ENCODE measurements around the gene GPR107. TPM values are rescaled to one million over a fixed set of nuclear protein-coding genes. Genes with fewer than 3 reads are reported as not detected.
A peak's percentile ranks its signal among the peaks of the same experiment; 100 is the strongest.

Gene GPR107
- total and polyA plus RNA-seq, 2 experiments from 2014 or later: 6.2 to 30.7 TPM

- TF ChIP-seq, protein P1, sequence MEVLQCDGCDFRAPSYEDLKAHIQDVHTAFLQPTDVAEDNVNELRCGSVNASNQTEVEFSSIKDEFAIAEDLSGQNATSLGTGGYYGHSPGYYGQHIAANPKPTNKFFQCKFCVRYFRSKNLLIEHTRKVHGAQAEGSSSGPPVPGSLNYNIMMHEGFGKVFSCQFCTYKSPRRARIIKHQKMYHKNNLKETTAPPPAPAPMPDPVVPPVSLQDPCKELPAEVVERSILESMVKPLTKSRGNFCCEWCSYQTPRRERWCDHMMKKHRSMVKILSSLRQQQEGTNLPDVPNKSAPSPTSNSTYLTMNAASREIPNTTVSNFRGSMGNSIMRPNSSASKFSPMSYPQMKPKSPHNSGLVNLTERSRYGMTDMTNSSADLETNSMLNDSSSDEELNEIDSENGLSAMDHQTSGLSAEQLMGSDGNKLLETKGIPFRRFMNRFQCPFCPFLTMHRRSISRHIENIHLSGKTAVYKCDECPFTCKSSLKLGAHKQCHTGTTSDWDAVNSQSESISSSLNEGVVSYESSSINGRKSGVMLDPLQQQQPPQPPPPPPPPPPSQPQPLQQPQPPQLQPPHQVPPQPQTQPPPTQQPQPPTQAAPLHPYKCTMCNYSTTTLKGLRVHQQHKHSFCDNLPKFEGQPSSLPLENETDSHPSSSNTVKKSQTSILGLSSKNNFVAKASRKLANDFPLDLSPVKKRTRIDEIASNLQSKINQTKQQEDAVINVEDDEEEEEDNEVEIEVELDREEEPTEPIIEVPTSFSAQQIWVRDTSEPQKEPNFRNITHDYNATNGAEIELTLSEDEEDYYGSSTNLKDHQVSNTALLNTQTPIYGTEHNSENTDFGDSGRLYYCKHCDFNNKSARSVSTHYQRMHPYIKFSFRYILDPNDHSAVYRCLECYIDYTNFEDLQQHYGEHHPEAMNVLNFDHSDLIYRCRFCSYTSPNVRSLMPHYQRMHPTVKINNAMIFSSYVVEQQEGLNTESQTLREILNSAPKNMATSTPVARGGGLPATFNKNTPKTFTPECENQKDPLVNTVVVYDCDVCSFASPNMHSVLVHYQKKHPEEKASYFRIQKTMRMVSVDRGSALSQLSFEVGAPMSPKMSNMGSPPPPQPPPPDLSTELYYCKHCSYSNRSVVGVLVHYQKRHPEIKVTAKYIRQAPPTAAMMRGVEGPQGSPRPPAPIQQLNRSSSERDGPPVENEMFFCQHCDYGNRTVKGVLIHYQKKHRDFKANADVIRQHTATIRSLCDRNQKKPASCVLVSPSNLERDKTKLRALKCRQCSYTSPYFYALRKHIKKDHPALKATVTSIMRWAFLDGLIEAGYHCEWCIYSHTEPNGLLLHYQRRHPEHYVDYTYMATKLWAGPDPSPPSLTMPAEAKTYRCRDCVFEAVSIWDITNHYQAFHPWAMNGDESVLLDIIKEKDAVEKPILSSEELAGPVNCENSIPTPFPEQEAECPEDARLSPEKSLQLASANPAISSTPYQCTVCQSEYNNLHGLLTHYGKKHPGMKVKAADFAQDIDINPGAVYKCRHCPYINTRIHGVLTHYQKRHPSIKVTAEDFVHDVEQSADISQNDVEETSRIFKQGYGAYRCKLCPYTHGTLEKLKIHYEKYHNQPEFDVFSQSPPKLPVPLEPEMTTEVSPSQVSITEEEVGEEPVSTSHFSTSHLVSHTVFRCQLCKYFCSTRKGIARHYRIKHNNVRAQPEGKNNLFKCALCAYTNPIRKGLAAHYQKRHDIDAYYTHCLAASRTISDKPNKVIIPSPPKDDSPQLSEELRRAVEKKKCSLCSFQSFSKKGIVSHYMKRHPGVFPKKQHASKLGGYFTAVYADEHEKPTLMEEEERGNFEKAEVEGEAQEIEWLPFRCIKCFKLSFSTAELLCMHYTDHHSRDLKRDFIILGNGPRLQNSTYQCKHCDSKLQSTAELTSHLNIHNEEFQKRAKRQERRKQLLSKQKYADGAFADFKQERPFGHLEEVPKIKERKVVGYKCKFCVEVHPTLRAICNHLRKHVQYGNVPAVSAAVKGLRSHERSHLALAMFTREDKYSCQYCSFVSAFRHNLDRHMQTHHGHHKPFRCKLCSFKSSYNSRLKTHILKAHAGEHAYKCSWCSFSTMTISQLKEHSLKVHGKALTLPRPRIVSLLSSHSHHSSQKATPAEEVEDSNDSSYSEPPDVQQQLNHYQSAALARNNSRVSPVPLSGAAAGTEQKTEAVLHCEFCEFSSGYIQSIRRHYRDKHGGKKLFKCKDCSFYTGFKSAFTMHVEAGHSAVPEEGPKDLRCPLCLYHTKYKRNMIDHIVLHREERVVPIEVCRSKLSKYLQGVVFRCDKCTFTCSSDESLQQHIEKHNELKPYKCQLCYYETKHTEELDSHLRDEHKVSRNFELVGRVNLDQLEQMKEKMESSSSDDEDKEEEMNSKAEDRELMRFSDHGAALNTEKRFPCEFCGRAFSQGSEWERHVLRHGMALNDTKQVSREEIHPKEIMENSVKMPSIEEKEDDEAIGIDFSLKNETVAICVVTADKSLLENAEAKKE (CRISPR knock-in tag; IDR thresholded peaks at IDR 0.05): no peak
- TF ChIP-seq ZNF114 (CRISPR knock-in tag; IDR thresholded peaks at IDR 0.05): no peak
- TF ChIP-seq EZH2phosphoT487 (IDR thresholded peaks at IDR 0.05; ENCODE audit: unreplicated experiment): no peak
- TF ChIP-seq REST (IDR thresholded peaks at IDR 0.05; ENCODE audit: unreplicated experiment): no peak
- TF ChIP-seq POLR2AphosphoS5 (IDR thresholded peaks at IDR 0.05; ENCODE audit: low read depth): no peak
These were observed 119.9 kb downstream of the GPR107 start (continued) for GRCh38 chr9:130173666-130173983.

DNA sequence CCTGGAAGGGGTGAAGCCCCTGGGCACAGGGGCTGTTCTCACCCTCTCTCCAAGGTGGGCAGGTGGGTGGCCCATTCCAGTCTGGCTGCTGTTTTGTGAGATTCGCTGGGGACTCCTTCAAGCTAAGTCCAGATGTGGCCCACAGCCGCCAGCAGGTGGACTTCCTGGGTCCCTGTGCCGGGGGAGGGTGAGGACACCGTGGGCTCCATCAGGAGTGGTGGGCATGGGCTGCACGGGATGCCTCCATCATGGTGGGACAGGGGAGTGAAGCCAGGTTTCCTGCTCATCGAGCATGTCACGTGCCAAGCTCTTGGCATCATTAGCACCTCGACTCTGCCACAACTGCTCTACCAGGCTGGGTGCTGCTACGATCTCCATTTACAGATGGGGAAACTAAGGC lies 120.3 kb downstream of the GPR107 start:
- H3K27me3 ChIP-seq (ENCODE audit: insufficient read depth): no peaks in the 10 kb centered on the region; the same call in 1 of the 2 replicates
- 0 out of 2 replicates have a peak, but pooled peaks cover 3% of the 10 kb centered on the region for H4K20me1 ChIP-seq (replicated peaks; ENCODE audit: insufficient read depth)
- no peak overlapping the region for H2AFZ ChIP-seq
- TF ChIP-seq REST (IDR thresholded peaks at IDR 0.05; ENCODE audit: unreplicated experiment) (no peak), ZNF114 (CRISPR knock-in tag; IDR thresholded peaks at IDR 0.05) (no peak), JUNB (IDR thresholded peaks at IDR 0.05; ENCODE audit: unreplicated experiment) (no peak), EZH2 (IDR thresholded peaks at IDR 0.05; ENCODE audit: low read depth, unreplicated experiment) (no peak), EZH2phosphoT487 (IDR thresholded peaks at IDR 0.05; ENCODE audit: unreplicated experiment) (no peak), ZNF331 (CRISPR knock-in tag; IDR thresholded peaks at IDR 0.05; ENCODE audit: low read depth) (no peak), CREB1 (CRISPR knock-in tag; IDR thresholded peaks at IDR 0.05; ENCODE audit: low read depth) (no peak)

More for the DNA sequence above, 120.3 kb downstream of the GPR107 start:
- ATAC-seq (no peak), DNase-seq (ENCODE audit: low spot score) (no peak)
- no peaks in the 10 kb centered on the region; the same call in 1 of the 3 replicates for H3K9me3 Mint-ChIP-seq
- Histone ChIP-seq H3K36me3 (ENCODE audit: insufficient read depth) (no peaks in the 10 kb centered on the region), H3F3A (replicated peaks; ENCODE audit: low read depth) (no peaks in the 10 kb centered on the region; the same call in 1 of the 2 replicates), H3K4me2 (peak overlapping the region; percentile 88; the same call in 1 of the 2 replicates), H3K27ac (ENCODE audit: low read depth) (no peak overlapping the region), H3K4me3 (peak overlapping the region; percentile 67; the same call in 1 of the 2 replicates), H3K79me2 (replicated peaks; ENCODE audit: insufficient read depth) (peaks cover 44% of the 10 kb centered on the region), H3K4me1 (ENCODE audit: insufficient read depth) (0 out of 2 replicates have a peak, but pooled peaks cover 8% of the 10 kb centered on the region), H3K9me2 (ENCODE audit: insufficient read depth) (no peaks in the 10 kb centered on the region)
- no peaks in the 10 kb centered on the region; the same call in 2 of the 3 replicates for H3K36me3 Mint-ChIP-seq (ENCODE audit: low read depth)
- no peak overlapping the region for H3K27ac Mint-ChIP-seq
- H3K27me3 Mint-ChIP-seq (ENCODE audit: insufficient read depth, low read depth, poor library complexity): peaks cover 18% of the 10 kb centered on the region
- peaks cover 22% of the 10 kb centered on the region for H3K4me1 Mint-ChIP-seq
- H3K4me3 Mint-ChIP-seq: peak overlapping the region; percentile 84

All from GM23338 (cell line).